ENCODE data around the gene NFKBIE. TPM values are rescaled to one million over a fixed set of nuclear protein-coding genes. Genes with fewer than 3 reads are reported as not detected.

Gene NFKBIE
- polyA plus RNA-seq, 3 donors, result 9.6 to 12.8 (median 12.1) TPM

GRCh38 chr6:44216677-44217331 is 48.5 kb downstream of the NFKBIE start, which contains the start of gene MYMX:
Gene MYMX (plus strand): TSS chr6:44216926. CDS start chr6:44217472, 546 bp downstream.
- DNase-seq, result no peak

GRCh38 chr6:44214307-44214706 is 51.0 kb downstream of the NFKBIE start:
- DNase-seq, result no peak

- no peak for DNase-seq
Measured at GRCh38 chr6:44211284-44211683, 54.1 kb downstream of the NFKBIE start.

Other genes with a start within 250 kb of the NFKBIE start
- 10 to 100 TPM; 43.3 to 57.6 (median 54.9) TPM for gene MRPL14, start 138.1 kb downstream of the NFKBIE start, polyA plus RNA-seq (ENCODE audit: insufficient read length in 3 of 3)
- gene TMEM63B, start 138.0 kb downstream of the NFKBIE start, polyA plus RNA-seq (ENCODE audit: insufficient read length in 3 of 3), result 10 to 100 TPM; 38.0 to 39.1 (median 38.3) TPM
- gene CAPN11, start 106.7 kb downstream of the NFKBIE start, polyA plus RNA-seq (ENCODE audit: insufficient read length in 3 of 3), result under 1 TPM; 0.09 to 0.27 (median 0.13) TPM
- gene MYMX, start 48.6 kb downstream of the NFKBIE start, polyA plus RNA-seq (ENCODE audit: insufficient read length in 3 of 3), result under 1 TPM; 0.57 to 0.83 (median 0.65) TPM
- gene SLC29A1, start 42.0 kb downstream of the NFKBIE start, polyA plus RNA-seq (ENCODE audit: insufficient read length in 3 of 3), result 10 to 100 TPM; 34.0 to 38.5 (median 35.8) TPM
- 1,000 to 10,000 TPM; 1,061 to 1,256 (median 1,145) TPM for gene HSP90AB1, start 18.4 kb downstream of the NFKBIE start, polyA plus RNA-seq (ENCODE audit: insufficient read length in 3 of 3)
- gene SLC35B2, start 8.0 kb downstream of the NFKBIE start, polyA plus RNA-seq (ENCODE audit: insufficient read length in 3 of 3), result 10 to 100 TPM; 51.6 to 61.7 (median 55.8) TPM
- gene TMEM151B, start 4.9 kb upstream of the NFKBIE start, polyA plus RNA-seq (ENCODE audit: insufficient read length in 3 of 3), result 1 to 10 TPM in 2 of 3 donors, under 1 TPM in 1; 0.94 to 1.2 (median 1.0) TPM
- 10 to 100 TPM; 17.0 to 21.9 (median 19.5) TPM for gene AARS2, start 47.8 kb upstream of the NFKBIE start, polyA plus RNA-seq (ENCODE audit: insufficient read length in 3 of 3)
- gene SPATS1, start 77.1 kb upstream of the NFKBIE start, polyA plus RNA-seq (ENCODE audit: insufficient read length in 3 of 3), result not detected
- 10 to 100 TPM; 35.4 to 40.1 (median 37.4) TPM for gene CDC5L, start 122.2 kb upstream of the NFKBIE start, polyA plus RNA-seq (ENCODE audit: insufficient read length in 3 of 3)

Measured in renal pelvis (tissue), 4 donors.